Neural cell (in vitro differentiated cells): ENCODE measurements around the gene ATG14. TPM values are rescaled to one million over a fixed set of nuclear protein-coding genes. Genes with fewer than 3 reads are reported as not detected.

Experiments used
- H2AFZ ChIP-seq: fragments of 200-600, 300-800 bp; sonication (generic), shearing (Covaris generic); 2 replicates; pipeline ENCODE4 v1.6.0; 2014; ENCODE audit warnings: low read depth, mild to moderate bottlenecking, antibody characterized with exemption, low read length, moderate library complexity
- H3F3A ChIP-seq: fragments of 200-600 bp; shearing (Covaris generic); 2 replicates; pipeline ENCODE4 v1.6.1; 2016; ENCODE audit warnings: mild to moderate bottlenecking, moderate library complexity, mixed read lengths, antibody characterized with exemption, low read length; ENCODE audit not compliant: insufficient read depth, poor library complexity, severe bottlenecking
- H3K27ac ChIP-seq: fragments of 200-600, 300-800 bp; sonication (generic), shearing (Covaris generic); 2 replicates; pipeline ENCODE4 v1.5.1; 2014; ENCODE audit warnings: mild to moderate bottlenecking, low read length, moderate library complexity
- H3K27me3 ChIP-seq: fragments of 300-800, 200-600 bp; sonication (generic), shearing (Covaris generic); 2 replicates; pipeline ENCODE4 v1.6.0; 2014; ENCODE audit warnings: mild to moderate bottlenecking, low read depth, low read length, moderate library complexity; ENCODE audit not compliant: insufficient read depth
- H3K36me3 ChIP-seq: fragments of 300-800, 200-600 bp; sonication (generic), shearing (Covaris generic); 2 replicates; pipeline ENCODE4 v1.5.1; 2014; ENCODE audit warnings: mild to moderate bottlenecking, antibody characterized with exemption, low read length, moderate library complexity; ENCODE audit not compliant: insufficient read depth
- H3K4me2 ChIP-seq: fragments of 300-800, 200-600 bp; sonication (generic), shearing (Covaris generic); 2 replicates; pipeline ENCODE4 v1.6.0; 2014; ENCODE audit warnings: mild to moderate bottlenecking, low read length
- H3K4me3 ChIP-seq: fragments of 300-800, 200-600 bp; sonication (generic), shearing (Covaris generic); 2 replicates; pipeline ENCODE4 v1.5.1; 2014; ENCODE audit warnings: mild to moderate bottlenecking, low read length, moderate library complexity
- H3K79me2 ChIP-seq: fragments of 200-600 bp; shearing (Covaris generic); replicated peaks from 2 replicates; pipeline ENCODE4 v1.6.0; 2014; ENCODE audit warnings: mild to moderate bottlenecking, low read length, moderate library complexity; ENCODE audit not compliant: insufficient read depth
- H3K9ac ChIP-seq: fragments of 300-800, 200-600 bp; sonication (generic), shearing (Covaris generic); 2 replicates; pipeline ENCODE4 v1.6.1; 2016; ENCODE audit warnings: mild to moderate bottlenecking, low read length, mixed read lengths
- H3K9me2 ChIP-seq: fragments of 200-600 bp; shearing (Covaris generic); 2 replicates; pipeline ENCODE4 v1.6.1; 2016; ENCODE audit warnings: mild to moderate bottlenecking, low read length, mixed read lengths; ENCODE audit not compliant: insufficient read depth
- H3K9me3 ChIP-seq: fragments of 200-600, 300-800 bp; sonication (generic), shearing (Covaris generic); 2 replicates; pipeline ENCODE4 v1.6.1; 2016; ENCODE audit warnings: mild to moderate bottlenecking, mixed run types, low read length, moderate library complexity, mixed read lengths
- H4K20me1 ChIP-seq: fragments of 200-600 bp; shearing (Covaris generic); 2 replicates; pipeline ENCODE4 v1.6.1; 2016; ENCODE audit warnings: mild to moderate bottlenecking, mixed run types; ENCODE audit not compliant: insufficient read depth
- CTCF ChIP-seq: fragments of 450-650 bp; IDR thresholded peaks from 2 replicates; pipeline ENCODE4 v1.5.1; 2014; ENCODE audit warnings: antibody characterized with exemption, mild to moderate bottlenecking, moderate library complexity; ENCODE audit not compliant: poor library complexity, severe bottlenecking
- EP300 ChIP-seq: fragments of 450-650 bp; conservative IDR thresholded peaks from 2 replicates; pipeline ENCODE4 v1.6.1; 2014; ENCODE audit warnings: antibody characterized with exemption, mild to moderate bottlenecking, moderate library complexity; ENCODE audit not compliant: poor library complexity, severe bottlenecking
- EZH2 ChIP-seq: fragments of 200-600, 300-800 bp; shearing (Covaris generic), sonication (generic); IDR thresholded peaks from 2 replicates; pipeline ENCODE4 v1.6.1; 2014; ENCODE audit warnings: antibody characterized with exemption, low read length, borderline replicate concordance, mild to moderate bottlenecking; ENCODE audit not compliant: insufficient read depth, poor library complexity, severe bottlenecking
- MXI1 ChIP-seq: fragments of 450-650 bp; conservative IDR thresholded peaks from 2 replicates; pipeline ENCODE4 v1.6.1; 2014; ENCODE audit warnings: antibody characterized with exemption, mild to moderate bottlenecking; ENCODE audit not compliant: poor library complexity, severe bottlenecking
- POLR2AphosphoS5 ChIP-seq: IDR thresholded peaks from 2 replicates; pipeline ENCODE4 v1.6.1; 2012
- RAD21 ChIP-seq: fragments of 450-650 bp; conservative IDR thresholded peaks from 2 replicates; pipeline ENCODE4 v1.6.1; 2014; ENCODE audit warnings: antibody characterized with exemption, mild to moderate bottlenecking, moderate library complexity
- SMC3 ChIP-seq: fragments of 450-650 bp; conservative IDR thresholded peaks from 2 replicates; pipeline ENCODE4 v1.6.1; 2014; ENCODE audit warnings: antibody characterized with exemption, mild to moderate bottlenecking, moderate library complexity; ENCODE audit not compliant: poor library complexity
- TAF1 ChIP-seq: IDR thresholded peaks from 2 replicates; pipeline ENCODE4 v1.6.1; 2012; ENCODE audit warnings: low read depth
- polyA plus RNA-seq: library from polyadenylated mRNA; depleted of rRNA; stranded (reverse); fragments of >200 nt; gene quantifications from 2 replicates; pipeline ENCODE4 v1.2.3, GENCODE V29; 2014
- TF ChIP-seq, protein P1 (sequence below): IDR thresholded peaks from 2 replicates; pipeline ENCODE4 v1.6.1; 2012; ENCODE audit warnings: borderline replicate concordance

The ATG14 gene
- polyA plus RNA-seq, 1 donor from 2014 or later = 28.2 TPM

DNA sequence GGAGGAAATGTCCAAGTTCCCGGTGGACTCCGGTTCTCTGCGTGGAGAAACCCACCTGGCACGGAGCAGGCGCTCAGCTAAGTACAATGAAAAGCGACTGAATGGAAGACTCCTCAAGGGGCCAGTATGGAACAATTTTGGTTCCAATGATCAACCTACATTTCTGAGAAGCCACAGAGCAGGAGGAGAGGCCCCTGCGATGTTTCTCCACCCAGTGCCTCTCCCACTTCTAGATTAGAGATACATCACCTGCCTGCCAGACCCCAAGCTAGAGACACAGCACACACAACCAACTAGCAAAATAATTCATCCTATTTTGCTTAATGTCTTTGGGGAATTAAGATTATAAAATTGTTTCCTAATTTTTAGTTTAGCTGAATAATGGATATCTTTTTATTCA is 38.8 kb downstream of the ATG14 start:
- H3K4me2 ChIP-seq = no peak overlapping the region
- no peak overlapping the region for H3K4me3 ChIP-seq
- no peak overlapping the region for H3K27ac ChIP-seq
- TF ChIP-seq RAD21 (no peak), SMC3 (no peak), MXI1 (no peak), CTCF (no peak), POLR2AphosphoS5 (no peak), TAF1 (no peak), EZH2 (no peak), EP300 (no peak)
- TF ChIP-seq, protein P1, sequence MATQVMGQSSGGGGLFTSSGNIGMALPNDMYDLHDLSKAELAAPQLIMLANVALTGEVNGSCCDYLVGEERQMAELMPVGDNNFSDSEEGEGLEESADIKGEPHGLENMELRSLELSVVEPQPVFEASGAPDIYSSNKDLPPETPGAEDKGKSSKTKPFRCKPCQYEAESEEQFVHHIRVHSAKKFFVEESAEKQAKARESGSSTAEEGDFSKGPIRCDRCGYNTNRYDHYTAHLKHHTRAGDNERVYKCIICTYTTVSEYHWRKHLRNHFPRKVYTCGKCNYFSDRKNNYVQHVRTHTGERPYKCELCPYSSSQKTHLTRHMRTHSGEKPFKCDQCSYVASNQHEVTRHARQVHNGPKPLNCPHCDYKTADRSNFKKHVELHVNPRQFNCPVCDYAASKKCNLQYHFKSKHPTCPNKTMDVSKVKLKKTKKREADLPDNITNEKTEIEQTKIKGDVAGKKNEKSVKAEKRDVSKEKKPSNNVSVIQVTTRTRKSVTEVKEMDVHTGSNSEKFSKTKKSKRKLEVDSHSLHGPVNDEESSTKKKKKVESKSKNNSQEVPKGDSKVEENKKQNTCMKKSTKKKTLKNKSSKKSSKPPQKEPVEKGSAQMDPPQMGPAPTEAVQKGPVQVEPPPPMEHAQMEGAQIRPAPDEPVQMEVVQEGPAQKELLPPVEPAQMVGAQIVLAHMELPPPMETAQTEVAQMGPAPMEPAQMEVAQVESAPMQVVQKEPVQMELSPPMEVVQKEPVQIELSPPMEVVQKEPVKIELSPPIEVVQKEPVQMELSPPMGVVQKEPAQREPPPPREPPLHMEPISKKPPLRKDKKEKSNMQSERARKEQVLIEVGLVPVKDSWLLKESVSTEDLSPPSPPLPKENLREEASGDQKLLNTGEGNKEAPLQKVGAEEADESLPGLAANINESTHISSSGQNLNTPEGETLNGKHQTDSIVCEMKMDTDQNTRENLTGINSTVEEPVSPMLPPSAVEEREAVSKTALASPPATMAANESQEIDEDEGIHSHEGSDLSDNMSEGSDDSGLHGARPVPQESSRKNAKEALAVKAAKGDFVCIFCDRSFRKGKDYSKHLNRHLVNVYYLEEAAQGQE = no peak
- no peaks in the 10 kb centered on the region for H3K79me2 ChIP-seq
- H3F3A ChIP-seq = no peaks in the 10 kb centered on the region
- no peaks in the 10 kb centered on the region for H3K27me3 ChIP-seq
- H3K9ac ChIP-seq = no peak overlapping the region
- no peaks in the 10 kb centered on the region for H4K20me1 ChIP-seq
- no peak overlapping the region for H2AFZ ChIP-seq
- no peaks in the 10 kb centered on the region for H3K36me3 ChIP-seq
- no peaks in the 10 kb centered on the region for H3K9me3 ChIP-seq
- H3K9me2 ChIP-seq = no peaks in the 10 kb centered on the region

GRCh38 chr14:55372423-55372822 is 39.2 kb downstream of the ATG14 start:
- Histone ChIP-seq H3F3A (no peaks in the 10 kb centered on the region), H3K4me3 (no peak overlapping the region), H4K20me1 (no peaks in the 10 kb centered on the region), H3K36me3 (no peaks in the 10 kb centered on the region), H3K27me3 (no peaks in the 10 kb centered on the region), H3K4me2 (no peak overlapping the region), H2AFZ (no peak overlapping the region), H3K9me2 (no peaks in the 10 kb centered on the region), H3K9ac (no peak overlapping the region), H3K9me3 (no peaks in the 10 kb centered on the region), H3K27ac (no peak overlapping the region), H3K79me2 (no peaks in the 10 kb centered on the region)
- TF ChIP-seq POLR2AphosphoS5 = no peak

DNA sequence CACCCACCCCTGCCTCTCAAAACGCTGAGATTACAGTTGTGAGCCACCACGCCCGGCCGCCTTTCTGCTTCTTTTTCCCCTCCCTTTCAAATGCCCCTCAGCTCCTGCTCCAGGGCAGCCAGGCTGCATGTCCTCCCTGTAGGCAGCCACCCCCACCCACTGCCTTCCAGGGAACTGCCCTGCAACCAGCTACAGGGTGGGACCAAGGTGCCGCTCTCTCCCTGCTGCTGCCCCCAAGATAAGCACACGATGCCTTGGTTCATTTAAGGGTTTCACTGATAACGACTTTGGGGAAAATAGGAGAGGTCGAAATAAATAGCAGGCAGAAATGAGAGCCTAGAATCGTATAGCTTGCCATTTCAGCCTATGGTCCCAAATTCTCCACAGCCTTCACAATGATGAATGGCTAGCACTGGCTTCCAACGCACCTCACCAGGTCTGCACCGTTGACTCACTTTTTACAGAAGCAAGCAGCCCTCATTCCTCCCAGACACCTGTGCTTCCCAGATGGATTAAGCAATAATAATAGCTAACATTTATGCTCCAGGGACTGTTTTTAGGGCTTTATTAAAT is 40.7 kb downstream of the ATG14 start:
- H2AFZ ChIP-seq = no peak overlapping the region
- H3K9ac ChIP-seq = no peak overlapping the region
- H3K36me3 ChIP-seq = no peaks in the 10 kb centered on the region
- H3K4me2 ChIP-seq = no peak overlapping the region
- no peak overlapping the region for H3K27ac ChIP-seq
- H3K9me2 ChIP-seq = no peaks in the 10 kb centered on the region
- no peaks in the 10 kb centered on the region for H3K27me3 ChIP-seq
- H3K4me3 ChIP-seq = no peak overlapping the region
- TF ChIP-seq RAD21 (no peak), EZH2 (no peak), EP300 (no peak), CTCF (no peak), TAF1 (no peak), SMC3 (no peak), MXI1 (no peak)
- TF ChIP-seq, protein P1 = no peak
- no peaks in the 10 kb centered on the region for H3K79me2 ChIP-seq
- no peaks in the 10 kb centered on the region for H4K20me1 ChIP-seq
- H3K9me3 ChIP-seq = no peaks in the 10 kb centered on the region
- H3F3A ChIP-seq = no peaks in the 10 kb centered on the region
